HK-2 (cell line): ENCODE data around the gene ZNF74.

ENCODE experiments used
- DNase-seq: peaks from one replicate; pipeline ENCODE4 v3.0.0-alpha.2; 2018; ENCODE audit not compliant: unreplicated experiment

ZNF74 gene

GRCh38 chr22:20420157-20420842 lies 26.3 kb downstream of the ZNF74 start:
- DNase-seq, result no peak

DNA sequence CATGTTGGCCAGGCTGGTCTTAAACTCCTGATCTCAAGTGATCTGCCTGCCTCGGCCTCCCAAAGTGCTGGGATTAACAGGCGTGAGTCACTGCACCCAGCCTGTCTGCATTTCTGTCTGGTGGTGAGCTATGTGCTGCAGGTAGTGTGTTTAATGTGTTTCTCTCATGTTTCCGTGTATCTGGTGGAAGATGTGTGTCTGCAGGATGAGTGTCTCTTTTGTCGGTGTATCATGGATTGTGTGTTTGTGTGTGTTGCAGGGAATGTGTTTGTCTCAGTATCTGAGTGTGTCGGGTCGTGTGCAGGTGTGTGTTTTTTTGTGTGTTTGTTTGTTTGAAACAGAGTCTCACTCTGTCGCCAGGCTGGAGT lies 27.5 kb downstream of the ZNF74 start:
- no peak for DNase-seq

DNA sequence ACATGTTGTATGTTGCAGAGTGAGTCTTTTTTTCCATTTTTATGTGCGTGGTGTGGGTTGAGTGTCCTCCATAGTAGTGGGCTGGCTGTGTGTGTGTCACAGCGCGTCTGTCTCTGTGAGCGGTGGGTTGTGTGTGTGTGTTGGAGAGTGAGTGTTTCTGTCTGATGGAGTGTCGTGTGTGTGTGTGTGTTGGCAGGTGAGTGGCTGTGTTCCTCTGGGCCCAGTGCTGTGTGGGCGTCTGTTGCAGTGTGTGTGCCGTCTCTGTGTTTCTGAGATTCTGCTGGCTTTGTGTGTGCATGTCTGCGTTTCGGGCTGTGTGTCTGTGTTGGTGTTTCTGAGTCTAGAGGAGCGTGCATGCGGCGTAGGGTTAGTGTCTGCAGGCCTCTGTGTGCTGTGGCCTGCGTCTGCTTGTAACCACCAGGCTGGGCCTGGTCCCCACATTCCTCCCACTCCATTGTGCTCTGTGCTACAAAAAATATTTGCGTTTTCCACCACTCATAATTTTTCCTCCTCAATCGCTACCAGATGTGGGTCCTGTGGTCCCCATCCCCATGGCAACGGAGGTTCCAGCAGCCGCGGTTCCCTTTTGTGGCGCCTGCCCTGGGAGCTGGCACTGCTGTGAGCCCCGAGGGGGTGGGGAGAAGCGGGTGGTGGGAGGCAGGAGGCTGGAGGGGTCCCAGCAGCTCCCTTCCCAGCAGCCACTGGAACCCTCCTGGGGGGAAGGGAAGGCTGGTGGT lies 28.5 kb downstream of the ZNF74 start:
- DNase-seq, result no peak

DNA sequence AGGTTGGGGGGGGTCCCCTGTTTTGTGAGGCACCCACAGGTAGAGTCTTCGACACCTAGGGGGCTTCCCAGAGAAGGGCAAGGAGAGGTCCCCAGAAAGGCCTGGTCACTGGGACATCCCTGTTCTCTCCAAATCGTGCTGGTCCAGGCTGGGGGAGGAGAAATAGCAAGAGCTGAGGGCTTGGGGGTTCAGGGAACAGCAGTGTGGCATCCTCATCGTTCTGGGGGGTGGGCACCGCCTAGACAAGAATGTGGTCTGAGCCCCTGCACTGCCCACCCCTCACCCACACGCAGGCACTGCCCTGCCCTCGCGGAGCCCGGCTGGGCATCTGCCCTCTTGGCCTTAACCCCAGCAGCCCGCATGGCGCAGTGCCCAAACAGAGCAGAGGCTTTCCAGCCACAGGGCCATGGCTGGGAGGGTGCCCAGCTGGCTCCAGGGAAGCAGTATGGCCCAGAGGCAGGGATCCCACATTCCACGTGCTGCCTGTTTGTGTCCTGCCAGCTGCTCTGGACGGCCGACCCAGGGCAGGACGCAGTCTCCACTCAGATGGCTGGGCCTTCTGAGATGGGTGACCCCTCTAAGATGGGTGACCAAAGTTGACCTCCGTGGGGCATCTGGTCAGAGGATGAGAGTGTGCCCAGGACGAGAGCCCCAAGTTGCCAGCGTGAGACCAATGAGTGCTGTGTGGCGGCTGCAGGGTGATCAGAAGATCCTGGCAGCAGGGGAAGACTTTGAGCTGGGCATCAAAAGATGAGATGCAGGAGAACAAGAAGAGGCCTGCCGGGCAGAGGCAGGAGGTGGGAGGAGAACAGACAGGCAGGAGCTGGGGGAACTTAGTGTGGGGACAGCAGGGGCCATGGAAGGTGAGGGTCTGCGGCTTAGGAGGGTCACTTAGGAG lies 29.3 kb downstream of the ZNF74 start:
- DNase-seq, result no peak

- no peak for DNase-seq
Observed at GRCh38 chr22:20423906-20424551, 30.1 kb downstream of the ZNF74 start.

DNA sequence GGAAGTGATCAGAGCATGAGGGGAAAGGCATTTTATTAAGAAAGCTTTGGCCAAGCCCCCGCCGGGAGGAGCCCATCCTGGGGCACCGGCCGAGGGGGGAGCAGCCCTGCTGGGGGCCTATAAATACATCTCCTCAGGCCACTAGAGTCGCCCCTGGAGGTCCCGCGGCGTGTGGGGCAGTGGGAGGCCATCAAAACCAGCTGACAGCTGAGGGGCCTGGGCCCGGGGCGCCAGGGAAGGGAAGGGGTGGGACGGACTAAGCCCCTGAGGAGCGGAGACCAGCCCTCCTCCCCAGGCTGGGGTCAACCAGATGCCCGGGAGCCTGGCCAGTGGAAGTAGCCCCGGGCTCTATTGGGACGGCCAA lies 30.6 kb downstream of the ZNF74 start:
- no peak for DNase-seq

DNA sequence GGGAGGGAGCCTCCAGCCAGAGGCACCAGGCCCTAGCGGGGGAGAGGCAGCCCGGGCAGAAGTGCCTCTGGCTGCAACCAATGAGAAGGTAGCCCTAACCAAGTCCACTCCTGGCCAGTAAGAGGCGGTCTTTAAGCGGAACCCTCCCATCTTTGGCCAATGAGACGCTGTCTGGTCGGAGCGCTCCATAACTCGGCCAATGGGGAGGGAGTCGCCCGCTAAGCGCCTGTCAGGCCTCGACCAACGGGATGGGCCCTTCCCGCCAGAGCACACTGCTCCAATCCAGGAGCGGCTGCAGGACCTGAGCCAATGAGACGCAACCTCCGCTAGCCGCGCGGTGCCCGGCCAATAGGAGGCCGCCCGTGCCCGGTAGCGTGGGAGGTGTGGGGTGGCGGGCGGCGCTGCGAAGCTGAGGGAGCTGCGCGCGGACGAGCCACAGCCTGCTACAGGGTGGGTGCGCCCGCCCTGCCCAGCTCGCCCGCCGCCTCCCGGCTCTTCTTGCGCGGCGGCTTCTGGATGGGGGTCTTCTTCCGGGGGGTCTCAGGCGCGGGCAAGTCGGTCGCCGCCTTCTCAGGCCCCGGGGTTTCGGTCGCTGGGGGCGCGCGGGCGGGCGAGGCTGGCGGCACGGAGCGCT lies 31.1 kb downstream of the ZNF74 start:
- no peak for DNase-seq

DNA sequence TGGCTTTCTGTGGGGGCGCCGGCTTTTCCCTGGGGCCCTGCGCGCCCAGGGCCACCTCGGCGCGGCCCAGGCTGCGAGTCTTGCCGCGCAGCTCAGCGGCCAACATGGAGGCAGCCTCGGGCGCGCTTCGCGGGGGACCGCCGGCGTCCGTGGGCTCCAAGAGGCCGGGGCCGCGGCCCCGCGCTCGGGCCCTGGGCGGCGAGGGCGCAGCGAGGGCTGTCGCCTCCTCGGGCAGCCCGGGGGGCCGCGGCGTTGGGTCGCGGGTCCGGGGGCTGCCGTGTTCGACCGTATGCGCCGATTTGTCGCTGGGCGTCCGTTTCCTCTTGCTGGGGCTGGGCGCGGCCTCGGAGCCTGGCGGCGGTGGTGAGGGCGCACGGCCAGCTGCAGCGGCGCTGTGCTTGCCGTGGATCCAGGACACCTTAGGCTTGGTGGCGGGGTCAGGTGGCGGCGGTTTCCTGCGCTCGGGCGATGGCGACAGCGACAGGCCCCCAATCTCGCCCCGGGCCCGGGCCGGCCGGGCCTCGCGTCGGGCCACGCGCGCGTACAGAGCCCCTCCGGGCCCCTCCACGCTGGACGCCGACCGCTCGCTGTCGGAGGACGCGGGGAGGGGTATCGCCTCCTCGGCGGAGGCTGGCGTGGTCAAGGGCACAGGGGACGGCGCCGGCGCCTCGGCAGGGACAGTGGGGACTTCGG lies 31.8 kb downstream of the ZNF74 start:
- no peak for DNase-seq

DNA sequence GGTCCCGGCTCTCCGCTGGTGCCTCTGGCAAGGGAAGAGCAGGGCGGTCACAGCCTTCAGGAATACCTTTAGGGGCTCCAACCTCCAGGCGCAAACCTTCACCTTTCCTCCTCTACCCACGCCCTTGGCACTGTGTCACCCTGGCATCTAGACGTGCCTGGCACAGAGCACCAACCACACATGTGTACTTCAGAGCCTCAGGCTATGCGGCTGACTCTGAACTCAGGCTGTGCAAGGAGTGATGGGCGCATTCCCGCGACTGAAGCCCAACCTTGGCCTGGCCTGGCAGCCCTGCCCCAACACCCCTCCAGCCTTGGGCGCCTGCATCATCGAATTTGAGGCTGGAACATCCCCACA lies 32.3 kb downstream of the ZNF74 start:
- no peak for DNase-seq

GRCh38 chr22:20427104-20427944 lies 33.4 kb downstream of the ZNF74 start:
- DNase-seq, result no peak

DNA sequence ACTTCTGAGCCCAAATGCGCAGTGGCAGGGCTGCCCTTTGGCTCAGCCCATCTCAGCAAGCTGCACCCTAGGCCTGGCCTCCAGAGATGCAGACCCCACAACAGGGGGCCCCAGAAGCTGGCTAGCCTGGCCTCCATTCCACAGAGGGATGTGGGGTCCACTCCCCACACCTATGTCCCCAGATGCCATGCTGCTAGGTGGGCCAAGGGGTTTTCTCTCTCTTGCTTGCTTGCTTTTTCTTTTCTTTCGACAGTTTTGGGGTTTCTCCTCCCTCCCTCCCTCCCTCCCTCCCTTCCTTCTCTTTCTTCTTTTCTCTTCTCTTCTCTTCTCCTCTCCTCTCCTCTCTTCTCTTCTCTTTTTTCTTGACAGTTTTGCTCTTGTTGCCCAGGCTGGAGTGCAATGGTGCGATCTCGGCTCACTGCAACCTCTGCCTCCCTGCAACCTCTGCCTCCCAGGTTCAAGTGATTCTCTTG lies 34.0 kb downstream of the ZNF74 start:
- DNase-seq, result no peak

DNA sequence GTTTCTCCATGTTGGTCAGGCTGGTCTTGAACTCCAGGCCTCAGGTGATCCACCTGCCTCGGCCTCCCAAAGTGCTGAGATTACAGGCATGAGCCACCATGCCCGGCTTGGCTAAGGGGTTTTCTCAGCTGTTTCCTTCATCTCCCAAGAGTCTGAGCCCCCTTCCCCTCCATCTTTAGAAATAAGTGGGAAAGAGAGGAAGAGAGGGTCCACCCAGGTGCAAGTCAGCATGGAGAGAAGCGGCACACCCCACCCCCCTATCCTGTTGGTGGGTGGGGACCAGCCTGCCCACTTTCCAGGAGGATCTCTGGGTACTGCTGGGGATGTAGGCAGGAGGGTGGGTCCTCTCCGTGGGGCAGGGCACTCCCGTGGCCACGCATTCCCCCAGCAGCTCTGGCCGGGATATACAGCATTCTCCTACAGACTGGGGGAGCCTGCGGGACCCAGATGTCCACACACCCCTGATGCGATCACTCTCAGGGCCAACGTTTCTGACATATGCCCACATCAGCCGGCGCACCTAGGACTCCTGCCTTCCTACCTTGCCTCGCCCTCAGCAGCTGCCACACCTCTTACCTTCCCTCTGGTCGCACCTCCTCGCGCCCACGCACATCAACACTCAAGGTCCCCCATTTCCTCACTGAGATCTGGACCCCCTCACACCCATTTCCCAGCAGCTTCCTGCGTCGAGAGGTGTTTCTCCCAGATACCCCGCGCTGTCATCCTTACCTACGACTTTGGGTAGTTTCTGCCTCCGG lies 34.7 kb downstream of the ZNF74 start:
- DNase-seq, result no peak

DNA sequence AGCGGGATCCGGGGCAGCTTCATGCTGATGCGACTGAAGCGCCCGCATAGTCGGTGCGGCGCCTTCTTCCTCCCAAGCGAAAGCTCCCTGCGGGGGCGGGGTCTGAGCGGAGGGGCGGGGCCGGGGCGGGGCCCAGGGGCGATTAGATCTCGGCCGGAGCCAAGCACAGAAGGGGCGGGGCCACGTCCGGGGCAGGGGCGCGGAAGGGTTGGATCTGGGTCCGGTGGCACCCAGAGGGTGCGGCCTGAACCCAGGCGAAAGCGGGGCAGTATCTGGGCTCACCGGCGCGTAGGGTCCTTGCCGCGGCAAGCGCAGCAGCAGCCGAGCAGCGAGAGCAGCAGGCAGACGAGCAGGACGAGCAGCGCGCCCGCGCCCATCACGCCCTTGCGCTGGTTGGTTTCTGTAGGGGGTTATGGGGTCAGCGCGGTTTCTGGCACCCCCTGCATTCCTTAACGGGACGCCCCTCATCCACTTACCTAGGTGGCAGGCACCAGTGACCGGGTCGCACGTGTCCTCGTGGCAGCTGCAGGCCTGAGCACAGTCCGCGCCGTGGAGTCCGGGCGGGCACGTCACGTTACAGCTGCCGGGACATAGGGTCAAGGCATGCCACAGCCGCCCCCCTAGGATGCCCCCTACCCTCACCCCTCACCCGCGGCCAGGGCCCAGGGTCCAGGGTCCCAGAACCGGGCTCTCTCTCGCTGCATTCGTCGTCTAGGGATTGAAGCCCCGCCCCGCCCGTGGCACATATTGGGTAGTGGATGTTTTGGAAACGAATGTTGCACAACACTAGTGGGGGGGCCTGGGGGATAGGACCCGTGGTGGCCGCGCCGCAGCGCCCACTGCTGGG lies 35.5 kb downstream of the ZNF74 start:
- DNase-seq, result no peak

DNA sequence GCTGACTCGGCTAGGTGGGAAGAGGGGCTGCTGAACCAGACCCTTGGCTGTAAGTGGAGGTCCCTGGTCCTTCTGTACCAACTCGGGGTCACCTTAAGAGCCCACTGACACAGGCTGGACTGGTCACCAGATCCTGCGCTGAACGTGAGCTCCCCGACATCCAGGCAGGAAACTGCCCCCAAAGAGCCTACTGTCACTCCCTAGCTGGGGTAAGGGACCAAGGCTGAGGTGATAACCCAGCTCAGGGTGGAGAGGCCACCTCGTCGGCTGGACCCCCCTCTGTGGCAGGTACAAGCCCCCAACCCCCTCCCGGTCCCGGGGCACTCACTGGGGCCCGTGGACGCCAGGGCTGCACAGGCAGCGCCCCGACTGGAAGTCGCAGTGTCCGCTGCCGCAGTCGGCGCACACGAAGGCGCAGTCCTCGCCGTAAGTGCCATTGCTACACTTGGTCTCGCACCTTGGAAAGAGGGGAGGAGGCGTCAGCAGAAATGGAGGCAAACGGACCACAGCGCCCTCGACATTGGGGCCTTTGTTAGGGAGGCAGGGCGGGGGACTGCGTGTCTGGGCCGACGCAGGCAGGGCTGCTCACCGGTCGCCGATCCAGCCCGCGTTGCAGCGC lies 36.3 kb downstream of the ZNF74 start:
- DNase-seq, result no peak

- DNase-seq, result peak; percentile 20
Observed at GRCh38 chr22:20430720-20431510, 37.0 kb downstream of the ZNF74 start.

GRCh38 chr22:20431511-20432192 lies 37.7 kb downstream of the ZNF74 start:
- no peak for DNase-seq
